ENCODE data around the gene ATP10B.

Gene ATP10B

DNA sequence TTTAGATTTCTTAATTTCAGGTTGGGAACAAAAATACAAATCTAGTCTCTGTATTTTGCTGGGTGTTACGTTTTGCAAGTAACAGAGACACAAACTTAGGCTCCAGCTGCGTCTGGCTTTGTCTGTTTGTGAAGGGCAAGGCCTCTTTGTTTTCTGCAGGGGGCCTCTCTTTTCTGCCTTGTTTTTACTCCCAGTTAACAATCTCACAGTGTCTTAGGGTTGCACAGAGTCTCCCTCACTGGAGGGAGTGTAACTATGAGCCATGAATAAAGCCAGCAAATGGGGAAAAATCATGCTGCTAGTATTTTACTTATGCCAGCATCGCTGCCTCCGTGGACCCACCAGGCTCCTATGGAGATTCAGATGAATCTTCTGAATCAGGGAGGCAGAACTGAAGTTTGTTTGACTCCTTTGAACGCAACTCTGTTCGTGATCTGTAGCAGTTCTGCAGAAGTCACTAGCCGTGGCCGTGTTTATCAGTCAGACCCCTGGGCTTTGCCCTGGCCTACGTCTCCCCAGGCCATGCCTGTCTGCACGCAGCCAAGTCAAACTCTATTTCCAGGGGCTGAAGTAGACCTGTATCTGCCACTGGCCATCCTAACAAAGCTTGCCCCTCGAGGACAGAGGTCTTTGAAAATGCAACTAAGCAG is 77.2 kb downstream of the ATP10B start:
- DNase-seq (ENCODE audit: extremely low read depth, insufficient read length), result no peak
- Histone ChIP-seq H3K36me3 (ENCODE audit: control insufficient read depth, insufficient read depth, low read length) (no peaks in the 10 kb centered on the region), H3K4me3 (replicated peaks; ENCODE audit: low read depth, low read length) (no peak overlapping the region), H3K27me3 (replicated peaks; ENCODE audit: control insufficient read depth, insufficient read depth, low read length) (no peaks in the 10 kb centered on the region)
- TF ChIP-seq, protein P1, sequence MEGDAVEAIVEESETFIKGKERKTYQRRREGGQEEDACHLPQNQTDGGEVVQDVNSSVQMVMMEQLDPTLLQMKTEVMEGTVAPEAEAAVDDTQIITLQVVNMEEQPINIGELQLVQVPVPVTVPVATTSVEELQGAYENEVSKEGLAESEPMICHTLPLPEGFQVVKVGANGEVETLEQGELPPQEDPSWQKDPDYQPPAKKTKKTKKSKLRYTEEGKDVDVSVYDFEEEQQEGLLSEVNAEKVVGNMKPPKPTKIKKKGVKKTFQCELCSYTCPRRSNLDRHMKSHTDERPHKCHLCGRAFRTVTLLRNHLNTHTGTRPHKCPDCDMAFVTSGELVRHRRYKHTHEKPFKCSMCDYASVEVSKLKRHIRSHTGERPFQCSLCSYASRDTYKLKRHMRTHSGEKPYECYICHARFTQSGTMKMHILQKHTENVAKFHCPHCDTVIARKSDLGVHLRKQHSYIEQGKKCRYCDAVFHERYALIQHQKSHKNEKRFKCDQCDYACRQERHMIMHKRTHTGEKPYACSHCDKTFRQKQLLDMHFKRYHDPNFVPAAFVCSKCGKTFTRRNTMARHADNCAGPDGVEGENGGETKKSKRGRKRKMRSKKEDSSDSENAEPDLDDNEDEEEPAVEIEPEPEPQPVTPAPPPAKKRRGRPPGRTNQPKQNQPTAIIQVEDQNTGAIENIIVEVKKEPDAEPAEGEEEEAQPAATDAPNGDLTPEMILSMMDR (IDR thresholded peaks at IDR 0.05; ENCODE audit: insufficient read depth, low read length, poor library complexity, severe bottlenecking), result no peak

DNA sequence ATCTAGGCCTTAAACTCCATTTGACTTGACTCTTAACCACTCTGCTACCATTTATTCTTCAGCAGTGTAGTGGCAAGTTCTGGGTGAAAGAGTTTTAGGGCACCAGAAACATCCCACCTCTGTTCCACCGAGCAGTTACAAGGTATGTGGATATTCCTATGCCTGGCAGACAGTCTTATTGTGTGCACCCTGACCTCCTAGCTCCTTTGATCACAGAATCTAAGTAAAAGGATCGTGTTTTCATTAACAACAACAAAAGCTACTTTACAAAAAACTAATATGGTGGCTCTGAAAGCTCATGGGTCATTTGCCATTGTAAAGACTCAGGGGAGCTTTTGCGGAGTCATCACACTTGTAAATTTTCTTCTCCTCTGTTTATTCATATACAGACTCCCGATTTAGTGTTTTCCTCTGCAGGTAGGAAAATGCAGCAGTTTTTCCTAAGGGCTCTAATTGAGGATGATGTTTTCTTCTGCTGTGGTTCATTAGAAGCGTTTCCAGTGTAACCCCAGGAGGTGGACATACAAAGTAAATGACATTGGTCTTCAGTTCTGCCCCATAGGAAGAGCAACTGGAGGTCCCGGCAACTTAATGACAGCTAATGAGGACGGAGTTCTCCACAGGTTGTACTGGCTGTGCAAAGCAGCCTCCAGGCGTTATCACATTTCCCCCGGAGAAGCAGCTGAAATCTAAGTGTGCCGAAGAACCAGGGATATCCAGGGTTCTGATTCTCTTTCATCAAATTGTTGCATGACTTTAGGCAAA is 78.2 kb downstream of the ATP10B start:
- TF ChIP-seq, protein P1 (IDR thresholded peaks at IDR 0.05; ENCODE audit: insufficient read depth, low read length, poor library complexity, severe bottlenecking), result no peak
- Histone ChIP-seq H3K4me3 (replicated peaks; ENCODE audit: low read depth, low read length) (no peak overlapping the region), H3K27me3 (replicated peaks; ENCODE audit: control insufficient read depth, insufficient read depth, low read length) (no peaks in the 10 kb centered on the region), H3K36me3 (ENCODE audit: control insufficient read depth, insufficient read depth, low read length) (no peaks in the 10 kb centered on the region)
- no peak for DNase-seq (ENCODE audit: extremely low read depth, insufficient read length)

DNA sequence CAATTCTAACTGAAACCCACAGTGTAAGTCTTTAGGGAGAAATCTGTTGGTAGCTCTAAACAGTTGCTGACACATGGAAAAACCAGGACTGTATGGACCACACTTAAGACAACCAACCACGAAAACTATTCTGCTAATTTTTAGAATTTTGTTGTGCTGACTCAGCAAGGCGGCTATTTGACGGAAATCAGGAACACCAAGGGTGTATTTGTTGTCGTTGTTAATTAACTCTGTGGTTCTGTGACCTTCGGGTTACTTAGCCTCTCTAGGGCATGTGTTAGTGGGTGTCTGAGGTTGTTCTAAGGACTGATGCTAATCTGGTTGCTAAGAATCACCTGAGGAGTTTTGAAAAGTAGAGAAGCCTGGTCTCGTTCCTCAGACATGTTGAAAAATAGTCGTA is 79.2 kb downstream of the ATP10B start:
- Histone ChIP-seq H3K27me3 (replicated peaks; ENCODE audit: control insufficient read depth, insufficient read depth, low read length) (no peaks in the 10 kb centered on the region), H3K36me3 (ENCODE audit: control insufficient read depth, insufficient read depth, low read length) (no peaks in the 10 kb centered on the region), H3K4me3 (replicated peaks; ENCODE audit: low read depth, low read length) (no peak overlapping the region)
- no peak for DNase-seq (ENCODE audit: extremely low read depth, insufficient read length)
- TF ChIP-seq, protein P1 (IDR thresholded peaks at IDR 0.05; ENCODE audit: insufficient read depth, low read length, poor library complexity, severe bottlenecking), result no peak

DNA sequence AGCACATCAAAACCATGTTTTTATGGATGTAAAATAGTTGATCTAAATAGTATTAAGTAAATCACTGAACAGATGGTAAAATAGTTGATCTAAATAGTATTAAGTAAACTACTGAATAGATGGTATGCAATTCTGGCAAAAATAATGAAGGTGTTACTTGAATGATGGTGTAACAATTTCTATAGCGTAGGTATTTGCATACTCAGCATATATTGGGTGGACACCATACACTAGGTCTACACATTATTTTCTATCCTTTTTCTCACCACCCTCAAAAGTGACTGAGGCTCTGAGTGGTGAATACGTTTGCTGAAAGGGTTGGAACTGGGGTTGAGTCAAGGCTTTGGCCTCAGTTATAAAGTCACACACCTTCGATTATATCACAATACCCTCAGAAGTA is 81.3 kb downstream of the ATP10B start:
- Histone ChIP-seq H3K27me3 (replicated peaks; ENCODE audit: control insufficient read depth, insufficient read depth, low read length) (no peaks in the 10 kb centered on the region), H3K36me3 (ENCODE audit: control insufficient read depth, insufficient read depth, low read length) (no peaks in the 10 kb centered on the region), H3K4me3 (replicated peaks; ENCODE audit: low read depth, low read length) (no peak overlapping the region)
- DNase-seq (ENCODE audit: extremely low read depth, insufficient read length), result no peak
- TF ChIP-seq, protein P1 (IDR thresholded peaks at IDR 0.05; ENCODE audit: insufficient read depth, low read length, poor library complexity, severe bottlenecking), result no peak

DNA sequence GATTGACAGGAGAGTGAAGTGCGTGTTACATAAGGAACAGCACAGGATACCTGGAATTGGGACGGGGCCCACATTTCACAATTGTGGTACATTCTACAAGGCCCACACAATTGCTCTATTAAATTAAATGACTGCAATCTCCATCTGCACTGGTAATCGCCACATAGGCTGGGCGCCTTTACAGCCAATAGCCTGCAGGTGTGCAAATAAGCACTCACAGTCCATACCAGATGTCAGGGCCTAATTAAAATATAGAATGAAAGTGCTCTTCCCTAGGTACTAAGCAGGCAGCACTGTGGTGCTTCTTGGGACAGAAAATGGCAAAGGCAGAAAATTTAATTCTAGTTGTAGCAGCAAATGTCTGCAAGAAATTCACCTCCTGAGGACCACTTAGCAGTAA is 82.7 kb downstream of the ATP10B start:
- Histone ChIP-seq H3K36me3 (ENCODE audit: control insufficient read depth, insufficient read depth, low read length) (no peaks in the 10 kb centered on the region), H3K27me3 (replicated peaks; ENCODE audit: control insufficient read depth, insufficient read depth, low read length) (no peaks in the 10 kb centered on the region), H3K4me3 (replicated peaks; ENCODE audit: low read depth, low read length) (no peak overlapping the region)
- no peak for DNase-seq (ENCODE audit: extremely low read depth, insufficient read length)
- TF ChIP-seq, protein P1 (IDR thresholded peaks at IDR 0.05; ENCODE audit: insufficient read depth, low read length, poor library complexity, severe bottlenecking), result no peak

All from GM06990 (cell line).